ENCODE measurements around the gene FA2H. TPM values are rescaled to one million over a fixed set of nuclear protein-coding genes. Genes with fewer than 3 reads are reported as not detected.
"Not testable (repeated sequence)": the region's sequence is repeated elsewhere in the genome, so short reads cannot be mapped to it uniquely, and the experiment has no call there.

The FA2H gene
- total RNA-seq, 8 experiments from 2014 or later, result 0.52 to 3.3 (median 0.92) TPM; not detected in 3

DNA sequence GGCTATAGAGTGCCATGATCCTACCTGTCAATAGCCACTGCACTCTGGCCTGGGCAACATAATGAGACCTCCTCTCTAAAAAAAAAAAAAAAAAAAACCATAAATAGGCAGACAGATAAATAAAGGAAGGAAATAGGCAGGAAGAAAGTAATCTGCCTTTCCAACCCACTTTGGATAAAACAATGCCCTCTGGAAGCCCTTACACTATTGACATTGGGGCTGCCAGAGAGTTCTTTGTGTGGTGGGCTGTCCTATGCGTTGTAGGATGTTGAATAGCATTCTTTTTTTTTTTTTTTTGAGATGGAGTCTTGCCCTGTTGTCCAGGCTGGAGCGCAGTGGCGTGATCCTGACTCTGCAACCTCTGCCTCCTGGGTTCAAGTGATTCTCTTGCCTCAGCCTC, 100.7 kb downstream of the FA2H start:
- H3K4me1 ChIP-seq (replicated peaks in 1 of 2), result no peaks in the 10 kb centered on the region
- 40 to 100% (median 81%) methylated on average over 1 to 2 of the region's 3 CpGs; no CpG with 5 or more reads in 2 of the 10 experiments for WGBS, 10 experiments
- no peak overlapping the region for H3K4me3 ChIP-seq
- no peak for ATAC-seq (replicated peaks in 6 of 8)
- H3K27ac ChIP-seq, result no peak overlapping the region
- in situ Hi-C loops (cut with MboI; ENCODE audit: low pct_unique_long_range_greater_than_20kb in 2 of 9, low sequenced_read_pairs in 9 of 9, unreplicated experiment in 9 of 9), result no loop called here

DNA sequence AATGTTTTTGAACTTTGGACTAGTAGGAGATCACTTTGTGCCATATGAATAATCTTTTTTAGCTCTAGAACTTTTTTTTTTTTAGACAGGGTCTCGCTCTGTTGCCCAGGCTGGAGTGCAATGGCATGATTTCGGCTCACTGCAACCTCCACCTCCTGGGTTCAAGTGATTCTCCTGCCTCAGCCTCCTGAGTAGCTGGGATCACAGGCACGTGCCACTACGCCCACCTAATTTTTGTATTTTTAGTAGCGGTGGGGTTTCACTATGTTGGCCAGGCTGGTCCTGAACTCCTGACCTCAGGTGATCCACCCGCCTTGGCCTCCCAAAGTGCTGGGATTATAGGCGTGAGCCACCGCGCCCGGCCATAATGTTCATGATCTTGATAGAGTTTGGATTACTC, 105.7 kb downstream of the FA2H start:
- H3K27ac ChIP-seq; in situ Hi-C loops (cut with MboI; ENCODE audit: low pct_unique_long_range_greater_than_20kb in 2 of 9, low sequenced_read_pairs in 9 of 9, unreplicated experiment in 9 of 9); ATAC-seq (replicated peaks in 6 of 8); H3K4me3 ChIP-seq; H3K4me1 ChIP-seq (replicated peaks in 1 of 2): not testable (repeated sequence)
- 92 to 100% (median 97%) methylated on average over 1 to 9 of the region's 10 CpGs; no CpG with 5 or more reads in 3 of the 10 experiments for WGBS, 10 experiments

DNA sequence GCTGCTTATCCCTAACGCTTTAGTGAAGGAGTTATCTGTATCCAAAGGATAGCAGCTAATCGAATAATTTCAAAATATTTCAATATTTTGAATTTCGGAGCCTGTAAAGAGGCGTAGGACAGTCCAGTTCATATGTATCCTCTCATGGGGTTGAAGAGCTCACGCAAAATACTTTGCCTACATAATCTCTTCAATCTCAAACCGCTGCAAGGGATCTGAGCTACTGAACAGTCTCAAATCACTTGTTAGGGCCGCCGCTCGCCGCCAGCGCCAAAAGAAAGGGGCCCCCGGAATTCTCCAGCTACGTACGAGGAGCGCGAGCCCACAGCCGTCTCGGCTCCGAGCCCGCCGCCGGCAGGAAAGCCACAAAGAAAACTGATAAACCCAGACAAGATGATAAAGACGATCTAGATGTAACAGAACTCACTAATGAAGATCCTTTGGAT, 107.3 kb downstream of the FA2H start:
- Histone ChIP-seq H3K4me1 (replicated peaks in 1 of 2) (peaks cover 2 to 5% of the 10 kb centered on the region in 2 donors), H3K27ac (no peak overlapping the region), H3K4me3 (peak overlapping the region; percentile 38 to 93 (median 62))
- in situ Hi-C loops (cut with MboI; ENCODE audit: low pct_unique_long_range_greater_than_20kb in 2 of 9, low sequenced_read_pairs in 9 of 9, unreplicated experiment in 9 of 9), result no loop called here
- 0 to 26% (median 3%) methylated on average over 2 to 21 of the region's 23 CpGs for WGBS, 10 experiments
- no peak for ATAC-seq (replicated peaks in 6 of 8)

DNA sequence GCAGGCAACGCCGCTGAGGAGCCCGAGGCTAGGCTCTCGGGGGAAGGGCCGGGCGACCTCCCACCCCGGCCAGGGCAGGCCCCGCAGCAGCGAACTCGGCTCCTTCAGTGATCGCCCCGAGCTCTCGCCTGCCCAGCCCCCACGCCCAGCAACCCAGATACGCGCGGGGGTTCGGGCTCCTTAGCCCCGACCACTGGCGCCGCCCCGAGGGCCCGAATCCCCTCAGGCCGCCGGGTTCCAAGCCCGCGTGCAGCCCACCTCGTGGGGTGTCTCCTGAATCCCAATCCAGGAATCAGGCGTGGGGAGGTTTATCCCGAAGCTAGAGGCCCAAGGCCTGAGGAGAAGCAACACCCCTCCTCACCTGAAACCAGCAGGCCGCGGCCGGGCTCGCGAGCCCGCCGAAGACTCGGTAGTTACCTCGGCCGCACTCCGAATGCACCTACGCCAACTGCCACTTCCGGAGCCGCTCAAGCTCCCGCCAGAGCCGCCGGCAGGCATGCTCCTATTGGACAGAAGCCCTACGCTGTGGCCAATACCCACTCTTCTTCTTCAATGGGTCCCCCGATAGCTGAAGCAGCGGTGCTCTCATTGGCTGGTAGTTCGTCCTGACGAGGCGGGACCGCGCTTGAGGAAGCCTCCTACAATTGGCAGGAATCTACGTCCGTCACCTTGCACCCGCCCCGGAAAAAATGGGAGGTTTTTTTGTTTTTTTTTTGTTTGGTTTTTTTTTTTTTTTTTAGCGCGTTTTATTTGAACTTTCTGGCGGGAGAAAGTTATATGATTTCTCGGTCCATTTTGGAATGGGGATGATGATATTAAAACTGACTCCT, 108.0 kb downstream of the FA2H start, which contains the start of gene RFWD3:
RFWD3 (minus strand) TSS at position 453 of the 830 bp plus-strand sequence. CDS start 5,428 bp downstream, outside the sequence.
- Histone ChIP-seq H3K4me3 (peak within 1 kb of the TSS; percentile 57 to 93 (median 69)), H3K4me1 (replicated peaks in 1 of 2) (peaks cover 2 to 5% of the 10 kb centered on the region in 2 donors), H3K27ac (peak within 1 kb of the TSS; percentile 10 to 81)
- WGBS, 10 experiments, result 0 to 4% (median 0%) methylated on average over 1 to 47 of the region's 63 CpGs
- ATAC-seq (replicated peaks in 6 of 8), result peak; percentile 98 to 100 (median 100)
- in situ Hi-C loops (cut with MboI; ENCODE audit: low pct_unique_long_range_greater_than_20kb in 2 of 9, low sequenced_read_pairs in 9 of 9, unreplicated experiment in 9 of 9), result no loop called here

DNA sequence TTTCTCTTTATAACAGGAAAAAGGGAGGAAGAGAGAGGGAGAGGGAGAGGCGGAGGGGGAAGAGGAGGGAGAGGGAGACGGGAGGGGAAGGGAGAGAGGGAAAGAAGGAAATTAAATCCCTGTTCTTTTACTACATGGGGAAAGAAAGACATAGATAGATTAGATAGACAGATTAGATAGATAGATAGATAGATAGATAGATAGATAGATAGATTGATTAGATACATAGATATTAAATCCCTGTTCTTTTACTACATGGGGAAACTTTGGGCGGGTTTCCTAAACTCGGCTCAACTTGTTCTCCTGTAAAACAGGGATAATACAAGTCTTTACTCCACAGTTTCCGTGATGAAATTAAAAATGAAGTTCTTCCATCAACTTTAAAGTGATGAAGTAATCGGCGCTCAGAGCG, 108.6 kb downstream of the FA2H start:
- no peak for ATAC-seq (replicated peaks in 6 of 8)
- in situ Hi-C loops (cut with MboI; ENCODE audit: low pct_unique_long_range_greater_than_20kb in 2 of 9, low sequenced_read_pairs in 9 of 9, unreplicated experiment in 9 of 9), result no loop called here
- peaks cover 2 to 5% of the 10 kb centered on the region in 2 donors for H3K4me1 ChIP-seq (replicated peaks in 1 of 2)
- peak overlapping the region; percentile 57 to 93 (median 69) for H3K4me3 ChIP-seq
- peak overlapping the region in 1 of 2 donors; percentile 81 for H3K27ac ChIP-seq
- WGBS, 10 experiments, result 0% methylated on average over 1 to 4 of the region's 8 CpGs; no CpG with 5 or more reads in 4 of the 10 experiments

Other genes with a start within 250 kb of the FA2H start
- 100 to 1,000 TPM in 4 of 8 experiments, 10 to 100 TPM in 4; 69.9 to 171 (median 90.4) TPM for gene GLG1, start 167.7 kb downstream of the FA2H start, total RNA-seq
- 10 to 100 TPM in 5 of 8 experiments, 1 to 10 TPM in 3; 9.1 to 46.0 (median 12.6) TPM for gene RFWD3, start 107.9 kb downstream of the FA2H start, total RNA-seq
- gene MLKL, start 74.0 kb downstream of the FA2H start, total RNA-seq, result 1 to 10 TPM in 4 of 8 experiments, under 1 TPM in 3, not detected in 1; 0.21 to 6.3 (median 1.2) TPM
- 10 to 100 TPM; 13.2 to 66.4 (median 22.4) TPM for gene WDR59, start 210.3 kb upstream of the FA2H start, total RNA-seq
- 10 to 100 TPM in 6 of 8 experiments, 1 to 10 TPM in 2; 7.7 to 20.2 (median 14.2) TPM for gene ZNRF1, start 224.2 kb upstream of the FA2H start, total RNA-seq

Measured in motor neuron (in vitro differentiated cells).